H7 (cell line): Measurements from ENCODE around the gene IL15. TPM values are rescaled to one million over a fixed set of nuclear protein-coding genes. Genes with fewer than 3 reads are reported as not detected.

Source experiments
- DNase-seq: peaks from one replicate; pipeline ENCODE4 v3.0.0; 2012
- H3K27me3 ChIP-seq: 2 replicates; pipeline ENCODE4 v1.6.0; 2011; ENCODE audit warnings: mild to moderate bottlenecking, low read length; ENCODE audit not compliant: control insufficient read depth, insufficient read depth
- H3K36me3 ChIP-seq: replicated peaks from 2 replicates; pipeline ENCODE4 v1.5.1; 2011; ENCODE audit warnings: low read length; ENCODE audit not compliant: control insufficient read depth, insufficient read depth
- H3K4me3 ChIP-seq: 2 replicates; pipeline ENCODE4 v1.5.1; 2011; ENCODE audit warnings: low read depth, mild to moderate bottlenecking, control low read depth, low read length, moderate library complexity; ENCODE audit not compliant: insufficient read depth
- total RNA-seq: library from RNA; depleted of rRNA; stranded (reverse); fragments of >200 nt; shearing (Covaris generic); gene quantifications from 2 replicates; pipeline ENCODE4 v1.2.3, GENCODE V29; 2014

The IL15 gene
- total RNA-seq, 1 experiment from 2014 or later, result 1.4 TPM

- H3K4me3 ChIP-seq, result no peak overlapping the region
These were observed 1.2 kb downstream of the IL15 start for GRCh38 chr4:141637565-141637964.

GRCh38 chr4:141638230-141638629, 1.8 kb downstream of the IL15 start:
- no peak for DNase-seq
- Histone ChIP-seq H3K4me3 (no peak overlapping the region), H3K36me3 (no peaks in the 10 kb centered on the region), H3K27me3 (peaks cover 24% of the 10 kb centered on the region)

More at GRCh38 chr4:141637565-141637964, 1.2 kb downstream of the IL15 start:
- no peak for DNase-seq
- Histone ChIP-seq H3K36me3 (no peaks in the 10 kb centered on the region), H3K27me3 (peaks cover 24% of the 10 kb centered on the region)

GRCh38 chr4:141640696-141641095, 4.3 kb downstream of the IL15 start:
- no peak for DNase-seq
- H3K27me3 ChIP-seq, result peaks cover 19% of the 10 kb centered on the region

DNA sequence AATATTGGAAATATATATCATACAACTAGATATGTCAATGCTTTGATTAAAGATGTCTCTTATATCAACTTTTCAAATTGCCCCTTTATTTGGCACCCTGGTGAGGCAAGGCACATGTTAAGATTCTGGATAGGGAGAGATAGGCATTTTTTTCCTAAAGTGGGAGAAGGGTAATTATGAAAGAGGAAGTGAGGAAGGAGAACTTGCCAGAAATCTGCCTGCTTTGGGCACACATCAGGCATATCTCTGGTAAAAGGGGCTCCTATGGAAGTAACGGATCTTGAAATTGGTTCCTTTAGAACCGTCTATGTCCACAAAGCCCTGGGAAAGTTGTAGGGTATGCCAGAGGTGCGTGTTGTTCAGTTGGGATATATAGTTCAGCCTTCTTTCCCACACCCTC, 5.7 kb downstream of the IL15 start:
- H3K36me3 ChIP-seq, result no peaks in the 10 kb centered on the region
- no peak overlapping the region for H3K4me3 ChIP-seq
- H3K27me3 ChIP-seq, result peaks cover 8% of the 10 kb centered on the region
- DNase-seq, result no peak

More at GRCh38 chr4:141640696-141641095, 4.3 kb downstream of the IL15 start:
- Histone ChIP-seq H3K4me3 (no peak overlapping the region), H3K36me3 (no peaks in the 10 kb centered on the region)

DNA sequence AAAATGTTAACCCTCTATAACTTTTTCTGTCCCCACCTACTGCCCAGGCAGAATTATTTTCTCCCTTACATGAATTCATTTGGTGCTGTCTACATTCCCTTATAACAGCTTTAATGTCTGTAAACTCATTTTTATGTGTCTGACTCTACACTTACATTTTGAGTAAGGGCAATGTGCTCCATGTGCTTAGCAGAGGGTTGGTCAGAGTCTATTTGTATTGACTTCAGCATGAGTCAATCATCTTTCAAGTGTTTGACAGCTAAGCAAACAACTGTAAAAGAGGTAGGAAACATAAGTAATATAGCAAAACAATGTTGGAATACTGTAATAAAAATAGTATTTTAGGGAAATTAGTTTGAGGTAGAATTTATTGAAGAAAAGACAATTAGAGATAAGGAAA, 6.3 kb downstream of the IL15 start:
- Histone ChIP-seq H3K27me3 (peaks cover 1% of the 10 kb centered on the region), H3K4me3 (no peak overlapping the region), H3K36me3 (no peaks in the 10 kb centered on the region)
- DNase-seq, result no peak

GRCh38 chr4:141643557-141643956, 7.2 kb downstream of the IL15 start:
- no peaks in the 10 kb centered on the region for H3K36me3 ChIP-seq
- H3K27me3 ChIP-seq, result no peaks in the 10 kb centered on the region
- DNase-seq, result no peak
- no peak overlapping the region for H3K4me3 ChIP-seq

- DNase-seq, result no peak
- Histone ChIP-seq H3K36me3 (no peaks in the 10 kb centered on the region), H3K27me3 (no peaks in the 10 kb centered on the region), H3K4me3 (no peak overlapping the region)
These were observed 9.4 kb downstream of the IL15 start for GRCh38 chr4:141645611-141646340.

DNA sequence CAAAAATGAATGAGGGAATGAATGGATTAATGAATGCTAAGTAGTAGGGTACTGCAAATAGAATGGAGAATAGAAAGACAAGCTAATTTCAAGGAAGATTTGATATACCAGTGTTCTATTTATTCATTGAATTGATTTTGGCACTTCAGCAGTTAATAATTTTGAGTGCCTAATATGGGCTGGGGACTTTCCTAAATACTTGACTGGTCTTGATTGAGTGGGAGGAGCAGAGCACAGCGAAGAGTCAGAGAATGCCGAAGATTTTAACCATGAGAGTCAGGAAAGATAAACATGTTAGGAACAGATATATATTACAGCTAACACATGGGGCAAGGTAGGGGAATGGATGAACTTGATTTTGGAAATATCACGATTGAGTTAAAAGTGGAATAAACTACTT, 10.6 kb downstream of the IL15 start:
- Histone ChIP-seq H3K36me3 (no peaks in the 10 kb centered on the region), H3K27me3 (no peaks in the 10 kb centered on the region), H3K4me3 (no peak overlapping the region)
- no peak for DNase-seq

DNA sequence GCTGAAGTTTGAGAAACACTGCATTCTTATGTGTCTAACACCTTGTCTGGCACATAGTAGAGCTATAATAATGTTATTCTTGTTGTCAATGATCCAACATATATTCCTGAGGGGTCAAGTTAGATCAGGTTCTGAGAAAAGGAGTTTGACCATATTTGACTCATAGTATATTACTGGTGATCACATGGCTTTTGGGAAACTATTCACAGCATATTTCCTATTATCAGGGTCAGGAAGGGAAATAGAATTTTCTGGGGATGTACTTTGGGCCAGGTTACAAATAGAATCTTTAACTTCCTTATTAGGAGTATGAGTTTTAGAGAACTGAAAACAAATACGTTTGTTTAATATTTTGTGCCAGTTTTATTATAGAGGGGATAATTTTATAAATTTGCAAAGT, 11.6 kb downstream of the IL15 start:
- H3K4me3 ChIP-seq, result no peak overlapping the region
- H3K27me3 ChIP-seq, result no peaks in the 10 kb centered on the region
- DNase-seq, result no peak
- no peaks in the 10 kb centered on the region for H3K36me3 ChIP-seq

- no peak for DNase-seq
- Histone ChIP-seq H3K27me3 (no peaks in the 10 kb centered on the region), H3K36me3 (no peaks in the 10 kb centered on the region), H3K4me3 (no peak overlapping the region)
These were observed 15.9 kb downstream of the IL15 start for GRCh38 chr4:141652161-141652778.

DNA sequence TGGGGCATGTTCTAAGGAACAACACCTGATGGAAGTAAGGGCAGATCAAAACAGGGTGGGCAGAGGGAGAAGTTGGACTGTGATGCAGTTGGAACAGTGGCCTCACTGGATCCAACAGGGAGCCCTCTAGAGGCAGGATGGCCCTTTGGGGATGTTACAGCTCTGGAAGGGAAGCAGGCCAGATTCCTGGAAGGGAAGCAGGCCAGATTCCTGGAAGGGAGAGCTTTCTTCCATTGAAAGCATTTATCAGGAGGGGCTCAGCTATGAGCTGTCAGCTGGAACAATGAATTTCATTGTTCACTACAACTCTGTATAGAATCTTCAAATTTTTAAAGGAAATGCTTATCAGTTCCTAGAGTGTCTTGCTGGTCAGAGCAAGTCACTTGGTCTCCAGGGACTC, 17.7 kb downstream of the IL15 start:
- DNase-seq, result peak; percentile 41
- Histone ChIP-seq H3K4me3 (no peak overlapping the region), H3K36me3 (no peaks in the 10 kb centered on the region), H3K27me3 (no peaks in the 10 kb centered on the region)

DNA sequence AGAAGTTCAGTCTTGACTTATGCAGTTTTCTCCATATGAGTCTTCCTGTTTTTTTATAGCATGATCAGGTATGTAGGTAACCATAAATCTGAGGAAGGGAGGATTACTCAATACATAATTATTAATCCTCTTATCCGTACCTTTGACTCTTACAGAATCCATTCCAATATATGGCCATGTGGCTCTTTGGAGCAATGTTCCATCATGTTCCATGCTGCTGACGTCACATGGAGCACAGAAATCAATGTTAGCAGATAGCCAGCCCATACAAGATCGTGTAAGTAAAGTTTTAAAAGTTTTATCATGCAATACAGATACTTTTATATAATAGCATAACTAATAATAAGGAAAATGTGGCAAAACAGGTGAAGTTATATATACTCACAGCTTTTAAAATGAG, 19.6 kb downstream of the IL15 start:
- H3K4me3 ChIP-seq, result no peak overlapping the region
- H3K36me3 ChIP-seq, result no peaks in the 10 kb centered on the region
- no peaks in the 10 kb centered on the region for H3K27me3 ChIP-seq
- DNase-seq, result no peak

GRCh38 chr4:141657550-141658250, 21.3 kb downstream of the IL15 start:
- Histone ChIP-seq H3K4me3 (no peak overlapping the region), H3K36me3 (no peaks in the 10 kb centered on the region), H3K27me3 (no peaks in the 10 kb centered on the region)
- no peak for DNase-seq

DNA sequence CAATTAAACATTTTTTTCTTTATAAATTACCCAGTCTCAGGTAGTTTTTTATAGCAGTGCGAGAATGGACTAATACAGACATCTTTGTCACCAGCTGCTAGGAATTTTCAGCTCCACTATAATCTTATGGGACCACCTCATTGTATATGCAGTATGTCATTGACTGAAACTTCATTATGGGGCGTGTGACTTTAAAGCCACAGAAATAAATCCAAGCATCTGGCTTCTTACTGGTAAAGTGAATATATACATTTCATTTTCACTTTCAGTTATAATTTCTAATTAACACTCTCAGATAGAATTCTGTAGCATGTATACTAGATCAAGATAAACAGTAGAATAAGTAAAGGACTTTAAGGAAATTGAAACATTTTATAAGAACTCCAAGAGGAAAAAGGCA, 21.9 kb downstream of the IL15 start:
- Histone ChIP-seq H3K4me3 (no peak overlapping the region), H3K27me3 (no peaks in the 10 kb centered on the region), H3K36me3 (no peaks in the 10 kb centered on the region)
- DNase-seq, result no peak

GRCh38 chr4:141659539-141659938, 23.2 kb downstream of the IL15 start:
- no peak for DNase-seq
- Histone ChIP-seq H3K27me3 (no peaks in the 10 kb centered on the region), H3K4me3 (no peak overlapping the region), H3K36me3 (no peaks in the 10 kb centered on the region)
